ENCODE data around the gene SLC44A1. TPM values are rescaled to one million over a fixed set of nuclear protein-coding genes. Genes with fewer than 3 reads are reported as not detected.

The SLC44A1 gene
- total RNA-seq, 2 experiments from 2014 or later: 26.6 to 71.6 TPM

GRCh38 chr9:105238302-105238701, 6.1 kb upstream of the SLC44A1 start:
- no peak for DNase-seq (ENCODE audit: low spot score)
- ChIA-PET CTCF (ENCODE audit: unreplicated experiment) (no interaction called here), POLR2A (interaction anchor here (0.6 to 1.6 kb wide), 3 partner anchors 10 to 23 kb away, joined by 3 to 8 read pairs (median 3); no protein-coding TSS in a partner anchor)
- no TSS peak for BruUV-seq (replicated peaks)
- Histone ChIP-seq H3K4me3 (ENCODE audit: low read depth, low read length, poor library complexity, severe bottlenecking) (no peak overlapping the region), H3K27ac (ENCODE audit: low read depth, low read length, poor library complexity, severe bottlenecking) (no peak overlapping the region), H3K9me2 (ENCODE audit: insufficient read depth, low read length) (no peaks in the 10 kb centered on the region), H3K79me2 (ENCODE audit: insufficient read depth, low read depth, low read length) (no peaks in the 10 kb centered on the region), H4K20me1 (ENCODE audit: insufficient read depth, low read length) (no peaks in the 10 kb centered on the region), H2AFZ (ENCODE audit: low read length) (no peak overlapping the region), H3K9me3 (ENCODE audit: low read length) (no peaks in the 10 kb centered on the region), H3K4me1 (ENCODE audit: insufficient read depth, low read length, poor library complexity, severe bottlenecking) (peaks cover 14% of the 10 kb centered on the region), H3K4me2 (ENCODE audit: low read length) (no peak overlapping the region), H3K36me3 (ENCODE audit: insufficient read depth, low read length) (no peaks in the 10 kb centered on the region)
- no peak for TF ChIP-seq EZH2phosphoT487 (IDR thresholded peaks at IDR 0.05; ENCODE audit: borderline replicate concordance, low read depth, low read length)
- intact Hi-C loops (cut with micrococcal nuclease; ENCODE audit: unreplicated experiment): no loop called here

- intact Hi-C loops (cut with micrococcal nuclease; ENCODE audit: unreplicated experiment): loop anchor here (10.0 kb wide), 2 partner anchors 113 to 467 kb away; no protein-coding TSS in a partner anchor
- H3K9me3 ChIP-seq (ENCODE audit: low read length): no peaks in the 10 kb centered on the region
- H3K36me3 ChIP-seq (ENCODE audit: insufficient read depth, low read length): no peaks in the 10 kb centered on the region
- H2AFZ ChIP-seq (ENCODE audit: low read length): peak overlapping the region; percentile 12; the same call in 1 of the 2 replicates
- H4K20me1 ChIP-seq (ENCODE audit: insufficient read depth, low read length): 0 out of 2 replicates have a peak, but pooled peaks cover 5% of the 10 kb centered on the region
- ChIA-PET CTCF (ENCODE audit: unreplicated experiment) (no interaction called here), POLR2A (interaction anchor here (0.8 to 1.6 kb wide), 6 partner anchors 10 to 203 kb away, joined by 3 to 7 read pairs (median 4); no protein-coding TSS in a partner anchor)
- no peaks in the 10 kb centered on the region for H3K9me2 ChIP-seq (ENCODE audit: insufficient read depth, low read length)
- H3K79me2 ChIP-seq (ENCODE audit: insufficient read depth, low read depth, low read length): peaks cover 16% of the 10 kb centered on the region
- no peak for DNase-seq (ENCODE audit: low spot score)
- BruUV-seq (replicated peaks): no TSS peak
- no peak overlapping the region for H3K4me3 ChIP-seq (ENCODE audit: low read depth, low read length, poor library complexity, severe bottlenecking)
- TF ChIP-seq EZH2phosphoT487 (IDR thresholded peaks at IDR 0.05; ENCODE audit: borderline replicate concordance, low read depth, low read length) (no peak), CTCF (conservative IDR thresholded peaks at IDR 0.05; ENCODE audit: low read length) (no peak)
- no peak overlapping the region for H3K27ac ChIP-seq (ENCODE audit: low read depth, low read length, poor library complexity, severe bottlenecking)
- H3K4me2 ChIP-seq (ENCODE audit: low read length): no peak overlapping the region
- H3K4me1 ChIP-seq (ENCODE audit: insufficient read depth, low read length, poor library complexity, severe bottlenecking): peaks cover 26% of the 10 kb centered on the region
Measured at GRCh38 chr9:105241356-105242043, 3.0 kb upstream of the SLC44A1 start.

GRCh38 chr9:105242062-105242461, 2.4 kb upstream of the SLC44A1 start:
- no peak overlapping the region for H3K4me3 ChIP-seq (ENCODE audit: low read depth, low read length, poor library complexity, severe bottlenecking)
- H4K20me1 ChIP-seq (ENCODE audit: insufficient read depth, low read length): 0 out of 2 replicates have a peak, but pooled peaks cover 10% of the 10 kb centered on the region
- no peak overlapping the region for H3K4me2 ChIP-seq (ENCODE audit: low read length)
- intact Hi-C loops (cut with micrococcal nuclease; ENCODE audit: unreplicated experiment): loop anchor here (10.0 kb wide), 2 partner anchors 113 to 467 kb away; no protein-coding TSS in a partner anchor
- ChIA-PET CTCF (ENCODE audit: unreplicated experiment) (no interaction called here), POLR2A (interaction anchor here (0.8 kb wide), 2 partner anchors 9 to 14 kb away, joined by 3 to 4 read pairs; no protein-coding TSS in a partner anchor)
- H2AFZ ChIP-seq (ENCODE audit: low read length): peak overlapping the region; percentile 12; the same call in 1 of the 2 replicates
- H3K9me2 ChIP-seq (ENCODE audit: insufficient read depth, low read length): no peaks in the 10 kb centered on the region
- H3K9me3 ChIP-seq (ENCODE audit: low read length): no peaks in the 10 kb centered on the region
- BruUV-seq (replicated peaks): no TSS peak
- H3K4me1 ChIP-seq (ENCODE audit: insufficient read depth, low read length, poor library complexity, severe bottlenecking): peaks cover 32% of the 10 kb centered on the region
- no peak overlapping the region for H3K27ac ChIP-seq (ENCODE audit: low read depth, low read length, poor library complexity, severe bottlenecking)
- no peaks in the 10 kb centered on the region for H3K36me3 ChIP-seq (ENCODE audit: insufficient read depth, low read length)
- peaks cover 21% of the 10 kb centered on the region for H3K79me2 ChIP-seq (ENCODE audit: insufficient read depth, low read depth, low read length)
- TF ChIP-seq EZH2phosphoT487 (IDR thresholded peaks at IDR 0.05; ENCODE audit: borderline replicate concordance, low read depth, low read length): no peak
- TF ChIP-seq CTCF (conservative IDR thresholded peaks at IDR 0.05; ENCODE audit: low read length): no peak
- DNase-seq (ENCODE audit: low spot score): no peak

All from OCI-LY7 (cell line).